HG03025 (cell line): Measurements from ENCODE around the gene ADIRF.
"Not testable (repeated sequence)": the region's sequence is repeated elsewhere in the genome, so short reads cannot be mapped to it uniquely, and the experiment has no call there.

ENCODE experiments used
- ATAC-seq: cut with Tn5 transposase; IDR thresholded peaks from one replicate; pipeline ENCODE4 v1.9.1; 2021; ENCODE audit warnings: mild to moderate bottlenecking, moderate library complexity; ENCODE audit not compliant: unreplicated experiment, low FRiP score

The ADIRF gene

DNA sequence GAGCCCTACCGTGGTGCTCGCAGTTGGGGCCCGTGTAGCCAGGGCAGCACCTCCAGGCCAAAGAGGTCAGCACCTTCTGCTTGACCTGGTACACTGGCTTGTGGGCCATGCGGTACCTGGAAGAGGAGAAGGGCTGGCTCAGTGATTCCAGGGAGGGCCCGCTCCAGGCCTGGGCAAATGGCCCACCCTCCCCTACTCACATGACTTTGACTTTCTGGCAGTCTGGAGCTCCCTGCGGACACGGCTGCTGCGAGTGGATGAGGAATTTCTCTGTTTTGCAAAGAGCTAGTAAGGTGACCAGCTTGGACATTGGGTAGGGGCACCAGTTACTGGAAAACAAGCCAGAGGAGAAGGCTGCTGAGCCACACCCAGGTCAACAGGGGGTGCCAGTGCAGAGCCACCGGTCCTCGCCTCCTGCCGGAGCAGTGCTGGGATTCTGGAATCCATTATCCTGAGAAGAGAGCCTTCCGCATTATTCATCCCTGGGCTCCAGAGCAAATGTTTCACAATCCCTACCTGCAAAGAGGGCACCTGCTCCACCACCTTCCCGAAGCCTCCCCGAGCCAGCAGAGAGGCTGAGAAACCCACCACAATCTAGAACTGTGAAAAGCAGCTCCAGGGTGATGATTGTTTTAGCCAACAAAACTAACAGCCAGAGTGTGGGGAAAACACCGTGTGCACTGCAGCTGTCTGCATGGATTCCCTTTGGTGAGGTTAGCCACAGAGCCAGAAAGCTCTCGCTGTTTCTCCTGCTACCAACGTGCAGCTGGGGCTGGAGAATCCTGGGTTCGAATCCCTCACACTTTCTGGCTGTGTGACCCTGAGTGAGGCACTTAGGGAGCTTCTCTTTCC, 22.7 kb upstream of the ADIRF start:
- no peak for ATAC-seq

- ATAC-seq: no peak
Measured at GRCh38 chr10:86946213-86947155, 21.8 kb upstream of the ADIRF start.

DNA sequence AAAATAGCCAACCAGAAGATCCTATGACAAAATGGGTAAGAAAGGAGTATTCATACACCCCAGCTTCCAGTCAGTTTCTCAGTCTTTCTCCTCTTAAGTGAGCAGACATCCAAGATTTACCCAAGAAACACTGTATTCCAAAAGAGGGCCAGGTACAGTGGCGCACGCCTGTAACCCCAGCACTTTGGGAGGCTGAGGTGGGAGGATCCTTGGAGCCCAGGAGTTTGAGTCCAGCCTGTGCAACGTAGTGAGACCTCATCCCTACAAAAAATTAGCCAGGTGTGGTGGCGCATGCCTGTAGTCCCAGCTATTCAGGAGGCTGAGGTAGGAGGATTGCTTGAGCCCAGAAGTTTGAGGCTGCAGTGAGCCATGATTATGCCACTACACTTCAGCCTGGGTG, 20.5 kb upstream of the ADIRF start:
- ATAC-seq: not testable (repeated sequence)

DNA sequence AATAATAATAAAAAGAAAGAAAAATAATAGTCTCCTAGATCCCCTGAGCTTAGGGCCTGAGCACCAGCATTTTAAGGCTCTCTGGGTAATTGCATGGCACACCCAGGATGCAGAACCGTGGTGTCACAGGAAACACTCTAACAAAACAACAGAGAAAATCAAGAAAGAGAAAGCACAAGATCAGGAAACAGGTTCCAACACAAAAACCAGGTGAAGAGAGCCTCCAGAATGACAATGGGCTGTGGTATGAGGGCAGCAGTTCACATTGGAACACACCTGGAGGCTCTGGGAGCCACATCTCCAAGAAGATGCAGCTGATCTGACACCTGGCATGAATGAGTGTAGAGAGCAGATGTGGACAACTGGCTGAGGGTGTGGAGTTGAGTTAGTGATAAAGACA, 17.9 kb upstream of the ADIRF start:
- no peak for ATAC-seq

DNA sequence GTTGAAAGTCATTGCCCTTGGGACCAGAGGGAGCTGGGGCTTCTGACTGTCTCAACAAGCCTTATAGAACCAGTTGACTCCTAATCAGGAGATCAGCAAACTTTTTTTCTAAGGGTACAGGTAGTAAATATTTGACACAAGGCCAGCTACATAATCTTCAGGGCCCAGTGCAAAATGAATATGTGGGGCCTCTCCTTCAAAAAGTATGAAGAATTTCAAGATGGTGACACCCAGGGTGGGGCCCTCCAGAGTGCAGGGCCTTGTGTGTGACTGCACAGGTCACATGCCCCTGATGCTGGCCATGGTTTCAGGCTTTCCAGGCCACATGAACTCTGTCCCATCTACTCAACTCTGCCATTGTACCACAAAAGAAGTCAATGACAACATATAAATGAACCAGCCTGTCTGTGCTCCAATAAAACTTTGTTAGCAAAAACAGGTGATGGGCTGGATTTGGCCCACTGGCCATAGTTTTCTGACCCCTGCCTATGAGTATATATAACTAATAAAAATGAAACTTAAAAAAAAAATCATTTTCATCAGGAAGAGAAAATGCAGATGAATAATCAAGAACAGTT, 17.0 kb upstream of the ADIRF start:
- no peak for ATAC-seq

DNA sequence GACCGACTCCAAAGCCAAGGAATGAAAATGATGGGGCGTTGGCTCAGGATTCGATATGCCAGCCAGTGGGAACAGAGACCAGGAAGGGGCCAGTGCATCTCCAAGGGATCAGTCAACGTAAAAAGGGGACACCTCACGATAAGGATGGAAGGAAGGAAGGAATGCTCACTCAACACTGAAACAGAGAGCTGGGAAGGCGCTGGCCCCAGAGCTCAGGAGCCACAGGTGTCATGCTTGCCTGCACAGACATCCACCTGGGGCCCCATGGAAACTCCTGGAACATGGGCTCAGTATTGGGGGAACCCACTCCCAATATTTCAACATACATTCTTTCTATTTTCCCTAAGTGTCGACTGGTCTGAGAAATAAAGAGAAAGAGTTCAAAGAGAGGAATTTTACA, 16.2 kb upstream of the ADIRF start:
- no peak for ATAC-seq

DNA sequence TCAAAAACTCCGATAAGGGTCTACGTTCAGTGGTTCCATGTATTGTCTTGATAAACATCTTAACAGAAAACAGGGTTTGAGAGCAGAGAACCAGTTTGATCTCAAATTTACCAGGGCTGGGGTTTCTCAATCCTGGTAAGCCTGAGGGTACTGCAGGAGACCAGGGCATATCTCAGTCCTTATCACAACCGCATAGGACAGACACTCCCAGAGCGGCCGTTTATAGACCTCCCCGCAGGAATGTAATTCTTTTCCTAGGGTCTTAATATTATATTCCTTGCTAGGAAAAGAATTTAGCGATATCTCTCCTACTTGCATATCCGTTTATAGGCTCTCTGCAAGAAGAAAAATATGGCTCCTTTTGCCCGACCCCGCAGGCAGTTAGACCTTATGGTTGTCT, 15.6 kb upstream of the ADIRF start:
- ATAC-seq: not testable (repeated sequence)

- ATAC-seq: no peak
Measured at GRCh38 chr10:86953747-86954680, 14.3 kb upstream of the ADIRF start.

DNA sequence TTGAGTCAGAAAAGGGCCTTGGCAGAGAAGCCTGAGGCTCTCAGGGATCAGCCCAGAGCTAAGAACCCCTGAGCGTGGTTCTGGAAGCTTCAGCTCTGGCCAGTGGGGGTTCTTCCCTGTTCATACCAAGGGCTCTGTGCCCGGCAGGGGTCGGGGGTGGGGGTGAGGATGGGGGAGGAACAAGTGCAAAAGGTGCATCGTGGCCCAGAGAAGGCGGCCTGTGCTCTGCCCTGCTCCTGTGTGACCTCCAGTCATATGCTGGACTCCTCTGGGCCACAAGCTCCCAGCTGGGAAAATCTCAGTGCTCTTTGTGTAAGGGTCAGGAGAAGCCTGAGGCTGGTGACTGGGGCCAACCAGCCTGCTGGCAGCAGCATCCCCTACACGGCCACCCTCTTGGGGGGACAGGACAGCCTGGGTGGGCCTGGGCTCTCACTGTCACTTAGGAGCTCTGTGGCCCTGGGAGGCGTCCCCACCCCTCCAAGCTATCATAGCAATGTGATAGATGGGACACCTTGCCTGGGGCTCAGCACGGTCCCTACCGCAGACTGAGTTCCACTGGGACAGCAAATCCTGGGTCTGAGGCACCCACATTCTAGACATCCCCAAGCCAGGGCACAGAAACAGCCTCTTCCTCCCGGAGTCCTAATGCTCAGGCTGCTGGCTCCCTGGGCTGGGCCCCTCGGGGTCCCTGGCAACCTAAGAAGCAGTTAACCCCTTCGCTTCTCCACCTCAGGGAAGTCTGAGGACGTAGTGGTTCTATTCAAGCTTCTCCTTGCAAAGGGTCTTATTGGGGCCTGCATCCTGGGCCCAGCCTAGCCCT, 13.4 kb upstream of the ADIRF start:
- ATAC-seq: no peak

DNA sequence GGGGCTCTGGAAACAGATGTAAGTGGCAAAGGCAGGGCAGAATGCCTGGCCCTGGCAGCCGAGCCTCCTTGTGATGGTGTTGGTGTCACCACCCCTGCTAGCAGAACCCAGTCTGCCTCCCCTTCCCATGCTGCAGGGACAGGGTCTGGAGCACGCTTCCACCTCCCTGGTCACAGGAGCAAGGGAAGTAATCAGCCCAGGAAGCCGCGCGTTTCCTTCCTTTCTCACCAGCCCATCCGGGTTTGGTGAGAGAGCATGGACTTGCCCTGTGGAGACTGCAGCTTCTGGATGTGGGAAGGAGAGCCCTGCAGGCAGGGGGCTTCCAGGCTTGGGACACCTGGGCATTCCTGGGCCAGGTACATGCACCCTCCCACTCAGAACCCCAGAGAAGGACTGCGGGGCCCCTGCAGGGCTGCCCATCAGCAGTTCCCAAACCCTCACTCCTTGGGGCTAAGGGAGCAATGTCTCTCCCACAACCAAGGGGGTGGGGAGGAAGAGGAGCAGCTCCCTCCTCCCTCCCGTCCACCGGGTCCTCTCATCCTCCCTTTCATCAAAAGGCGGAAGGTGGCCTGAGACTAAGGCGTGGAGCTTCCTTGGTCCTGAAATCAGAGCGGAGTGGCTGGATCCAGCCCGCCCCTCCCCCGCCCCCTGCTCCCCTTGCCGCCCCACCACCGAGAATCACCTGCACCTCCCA, 12.6 kb upstream of the ADIRF start:
- no peak for ATAC-seq

- no peak for ATAC-seq
Measured at GRCh38 chr10:86956195-86956847, 12.0 kb upstream of the ADIRF start.

DNA sequence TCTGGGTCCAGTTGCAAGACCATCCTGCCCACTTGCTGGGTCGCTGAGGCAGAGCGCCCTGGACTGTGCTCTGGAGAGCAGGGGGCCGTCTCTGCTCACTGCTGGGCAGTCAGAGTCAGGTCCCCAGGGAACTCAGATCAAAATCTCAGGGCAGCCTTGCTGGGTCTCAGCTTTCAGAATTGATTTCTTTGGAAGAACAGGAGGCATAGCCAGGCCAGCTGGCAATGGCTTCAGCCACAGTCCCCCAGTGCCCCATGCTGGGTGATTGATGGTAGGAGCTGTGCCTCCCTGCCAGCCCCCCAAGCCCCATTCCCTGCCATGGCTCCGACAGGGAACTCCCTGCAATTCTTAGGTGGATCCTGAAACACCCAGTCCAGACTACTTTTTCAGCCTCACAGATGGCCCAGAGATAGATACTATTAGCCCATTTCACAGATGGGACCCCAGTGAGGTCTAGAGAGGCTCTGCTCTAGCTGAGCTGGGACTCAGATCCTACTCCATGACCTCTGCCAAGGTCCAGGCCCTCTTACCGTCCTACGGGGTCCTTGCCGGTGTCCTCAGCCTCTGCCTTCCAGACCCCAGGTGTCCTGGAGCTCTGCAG, 11.3 kb upstream of the ADIRF start:
- ATAC-seq: no peak

GRCh38 chr10:86957471-86958115, 10.7 kb upstream of the ADIRF start, which contains the start of gene MMRN2:
MMRN2 (minus strand) TSS chr10:86957615; CDS start chr10:86957541, 74 bp downstream.
- ATAC-seq: no peak

DNA sequence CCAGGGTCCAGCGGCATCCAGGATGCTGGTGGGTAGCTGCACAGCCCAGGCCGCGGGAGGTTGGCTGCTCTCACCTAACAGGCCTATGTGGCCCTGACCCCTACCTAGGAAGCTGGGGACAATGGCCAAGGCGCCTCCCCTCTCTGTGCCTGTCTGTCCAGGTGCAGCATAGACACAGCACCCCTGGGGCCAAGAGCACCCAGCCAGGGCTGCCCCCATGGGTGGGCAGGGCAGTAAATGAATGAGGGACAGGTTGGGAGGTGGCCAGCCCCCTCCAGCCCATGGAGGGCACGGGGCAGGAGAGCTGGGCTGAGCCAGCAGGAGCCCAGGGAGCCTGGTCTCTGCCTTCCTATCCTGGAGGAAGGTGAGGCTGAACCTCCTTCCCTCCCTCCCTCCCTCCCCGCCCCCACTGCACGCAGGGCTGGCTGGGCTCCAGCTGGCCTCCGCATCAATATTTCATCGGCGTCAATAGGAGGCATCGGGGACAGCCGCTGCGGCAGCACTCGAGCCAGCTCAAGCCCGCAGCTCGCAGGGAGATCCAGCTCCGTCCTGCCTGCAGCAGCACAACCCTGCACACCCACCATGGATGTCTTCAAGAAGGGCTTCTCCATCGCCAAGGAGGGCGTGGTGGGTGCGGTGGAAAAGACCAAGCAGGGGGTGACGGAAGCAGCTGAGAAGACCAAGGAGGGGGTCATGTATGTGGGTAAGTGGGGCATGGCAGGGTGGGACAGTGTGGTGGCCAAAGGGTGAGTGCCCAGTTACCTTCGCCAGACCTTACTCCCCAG, 10.0 kb upstream of the ADIRF start, which contains the start of gene SNCG:
Gene SNCG, plus strand, starts transcription at position 484 of the 785 bp plus-strand sequence. Its CDS starts 99 bp downstream, at position 583.
- no peak for ATAC-seq

DNA sequence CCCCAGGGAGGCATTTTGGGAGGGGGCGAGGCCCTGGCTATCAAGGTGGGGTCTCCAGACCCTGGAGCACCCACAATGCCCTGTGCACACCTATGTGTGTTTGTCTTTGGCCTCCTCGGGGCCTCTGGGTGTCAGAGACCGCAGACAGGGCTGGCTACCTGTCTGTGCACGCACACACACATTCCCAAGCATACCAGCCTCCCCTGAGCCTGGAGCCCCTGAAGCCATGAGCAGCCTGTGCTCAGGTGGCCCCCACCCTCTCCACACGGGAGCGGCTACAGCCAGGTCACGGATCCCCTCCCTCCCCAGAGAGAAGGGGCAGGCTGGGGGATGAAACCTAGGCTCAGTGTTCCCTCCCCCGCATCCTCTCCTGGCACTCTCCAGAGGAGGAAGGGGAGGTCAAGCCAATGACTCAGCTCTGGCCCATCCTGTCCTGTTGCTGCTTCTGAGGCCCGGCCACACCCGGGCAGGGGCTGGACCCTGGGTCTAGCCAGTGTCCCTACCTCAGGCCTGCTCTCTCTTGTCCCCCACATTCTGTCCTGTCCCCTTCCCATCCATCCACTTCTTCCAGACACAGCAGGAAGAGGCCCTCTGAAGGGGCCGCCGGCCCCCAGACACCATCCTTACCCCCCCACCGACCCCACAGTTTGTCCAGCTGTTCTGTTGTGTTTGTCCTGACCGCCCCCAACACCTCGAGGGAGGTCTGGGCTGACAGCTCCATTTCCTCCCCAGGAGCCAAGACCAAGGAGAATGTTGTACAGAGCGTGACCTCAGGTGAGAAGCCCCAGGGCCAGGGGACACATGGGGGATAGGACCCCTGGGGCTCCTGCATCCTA, 9.2 kb upstream of the ADIRF start:
- ATAC-seq: no peak

DNA sequence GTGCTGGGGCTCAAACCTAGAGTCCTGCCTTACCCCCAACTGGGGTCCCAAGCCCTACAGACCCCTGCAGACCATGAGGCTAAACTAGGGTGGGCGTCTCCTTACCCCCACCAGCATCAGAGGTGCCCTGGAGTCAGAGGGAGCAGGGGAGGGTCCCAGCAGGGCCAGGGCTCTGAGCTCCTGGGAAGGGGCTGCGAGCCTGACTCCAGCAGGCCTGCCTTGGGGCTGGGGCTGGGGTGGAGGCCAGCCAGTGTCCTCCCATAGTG, 8.6 kb upstream of the ADIRF start:
- ATAC-seq: no peak
